ENCODE results near the gene CHM.
"Not testable (repeated sequence)": the region's sequence is repeated elsewhere in the genome, so short reads cannot be mapped to it uniquely, and the experiment has no call there.

CHM gene

GRCh38 chrX:85998954-85999353, 48.4 kb downstream of the CHM start:
- DNase-seq (ENCODE audit: low read depth in 1 of 2, low spot score in 1 of 2), result no peak

GRCh38 chrX:85996555-85996954, 50.8 kb downstream of the CHM start:
- no peak for DNase-seq (ENCODE audit: low read depth in 1 of 2, low spot score in 1 of 2)

- DNase-seq (ENCODE audit: low read depth in 1 of 2, low spot score in 1 of 2), result no peak
Measured at GRCh38 chrX:85995641-85996040, 51.7 kb downstream of the CHM start.

- DNase-seq (ENCODE audit: low read depth in 1 of 2, low spot score in 1 of 2), result no peak
Measured at GRCh38 chrX:85994797-85995196, 52.6 kb downstream of the CHM start.

- no peak for DNase-seq (ENCODE audit: low read depth in 1 of 2, low spot score in 1 of 2)
Measured at GRCh38 chrX:85994228-85994627, 53.1 kb downstream of the CHM start.

- no peak for DNase-seq (ENCODE audit: low read depth in 1 of 2, low spot score in 1 of 2)
Measured at GRCh38 chrX:85993539-85994197, 53.7 kb downstream of the CHM start.

- no peak for DNase-seq (ENCODE audit: low read depth in 1 of 2, low spot score in 1 of 2)
Measured at GRCh38 chrX:85992811-85993229, 54.5 kb downstream of the CHM start.

- no peak for DNase-seq (ENCODE audit: low read depth in 1 of 2, low spot score in 1 of 2)
Measured at GRCh38 chrX:85988353-85988752, 59.0 kb downstream of the CHM start.

GRCh38 chrX:85980286-85980685, 67.1 kb downstream of the CHM start:
- DNase-seq (ENCODE audit: low read depth in 1 of 2, low spot score in 1 of 2), result no peak

- no peak for DNase-seq (ENCODE audit: low read depth in 1 of 2, low spot score in 1 of 2)
Measured at GRCh38 chrX:85977218-85977617, 70.1 kb downstream of the CHM start.

GRCh38 chrX:85972351-85972750, 75.0 kb downstream of the CHM start:
- not testable (repeated sequence) for DNase-seq (ENCODE audit: low read depth in 1 of 2, low spot score in 1 of 2)

GRCh38 chrX:85964744-85965143, 82.6 kb downstream of the CHM start:
- no peak for DNase-seq (ENCODE audit: low read depth in 1 of 2, low spot score in 1 of 2)

GRCh38 chrX:85963736-85964135, 83.6 kb downstream of the CHM start:
- no peak for DNase-seq (ENCODE audit: low read depth in 1 of 2, low spot score in 1 of 2)

- no peak for DNase-seq (ENCODE audit: low read depth in 1 of 2, low spot score in 1 of 2)
Measured at GRCh38 chrX:85955510-85955909, 91.8 kb downstream of the CHM start.

- DNase-seq (ENCODE audit: low read depth in 1 of 2, low spot score in 1 of 2), result not testable (repeated sequence)
Measured at GRCh38 chrX:85944751-85945150, 102.6 kb downstream of the CHM start.

GRCh38 chrX:85941275-85941674, 106.1 kb downstream of the CHM start:
- no peak for DNase-seq (ENCODE audit: low read depth in 1 of 2, low spot score in 1 of 2)

- DNase-seq (ENCODE audit: low read depth in 1 of 2, low spot score in 1 of 2), result not testable (repeated sequence)
Measured at GRCh38 chrX:85939942-85940341, 107.4 kb downstream of the CHM start.

- DNase-seq (ENCODE audit: low read depth in 1 of 2, low spot score in 1 of 2), result not testable (repeated sequence)
Measured at GRCh38 chrX:85934399-85934798, 113.0 kb downstream of the CHM start.

- DNase-seq (ENCODE audit: low read depth in 1 of 2, low spot score in 1 of 2), result no peak
Measured at GRCh38 chrX:85930099-85930498, 117.3 kb downstream of the CHM start.

GRCh38 chrX:85928606-85929005, 118.8 kb downstream of the CHM start:
- DNase-seq (ENCODE audit: low read depth in 1 of 2, low spot score in 1 of 2), result no peak

GRCh38 chrX:85927740-85928139, 119.6 kb downstream of the CHM start:
- no peak for DNase-seq (ENCODE audit: low read depth in 1 of 2, low spot score in 1 of 2)

GRCh38 chrX:85922821-85923220, 124.5 kb downstream of the CHM start:
- DNase-seq (ENCODE audit: low read depth in 1 of 2, low spot score in 1 of 2), result no peak

GRCh38 chrX:85916656-85917280, 130.6 kb downstream of the CHM start:
- DNase-seq (ENCODE audit: low read depth in 1 of 2, low spot score in 1 of 2), result not testable (repeated sequence)

Measured in activated T-helper 1 cell treated with anti-CD3 and anti-CD28 coated beads, Interleukin-2, amount 50 U/mL, for 16 hours (primary cell).